ENCODE results near the gene FIZ1. TPM values are rescaled to one million over a fixed set of nuclear protein-coding genes. Genes with fewer than 3 reads are reported as not detected.
"Not testable (repeated sequence)": the region's sequence is repeated elsewhere in the genome, so short reads cannot be mapped to it uniquely, and the experiment has no call there.

Gene FIZ1
- total RNA-seq, 2 donors from 2014 or later, result 12.2 to 14.5 TPM

DNA sequence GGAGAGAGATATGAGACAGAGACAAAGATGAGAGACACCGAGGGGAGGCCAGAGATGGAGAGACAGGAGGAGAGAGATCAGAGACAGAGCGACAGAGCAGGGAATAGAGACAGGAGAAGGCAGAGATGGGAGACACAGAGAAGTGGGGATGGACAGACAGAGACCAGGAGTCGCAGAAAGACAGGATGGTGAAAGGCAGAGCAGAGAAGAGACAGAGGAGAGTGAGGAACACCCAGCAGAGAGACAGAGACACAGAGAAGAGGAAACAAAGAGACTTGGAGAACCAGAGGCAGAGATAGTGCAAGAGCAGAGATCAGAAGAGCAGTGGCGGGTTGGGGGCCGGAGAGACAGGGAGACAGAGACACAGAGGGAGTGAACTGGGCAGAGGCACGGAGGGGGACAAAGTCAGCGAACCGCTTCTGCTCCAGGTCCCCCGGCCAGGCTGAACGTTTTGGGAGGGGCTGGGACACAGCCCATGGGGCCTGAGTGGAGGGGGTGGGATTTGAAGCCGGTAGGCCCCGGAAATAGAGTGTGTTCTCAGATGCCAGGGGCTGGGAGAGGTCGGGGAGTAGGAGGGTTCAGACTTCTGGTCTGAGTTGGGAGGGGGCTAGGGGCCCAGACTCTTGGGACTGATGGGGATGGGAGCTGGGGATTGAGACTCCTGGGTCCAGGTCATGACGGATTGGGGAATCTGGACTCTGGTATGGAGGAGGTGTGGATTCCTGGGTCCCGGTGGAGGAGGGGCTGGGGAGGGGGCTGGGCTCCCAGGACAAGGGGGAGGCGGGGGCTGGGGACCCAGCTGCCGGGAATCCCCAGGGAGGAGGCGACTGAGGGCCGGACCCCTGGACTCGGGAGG lies 19.3 kb downstream of the FIZ1 start:
- H3K27ac ChIP-seq, result peak overlapping the region; percentile 80
- peak overlapping the region; percentile 76 to 84 for H3K9ac ChIP-seq (ENCODE audit: low read depth in 2 of 2, low read length in 2 of 2)
- TF ChIP-seq, protein P1, sequence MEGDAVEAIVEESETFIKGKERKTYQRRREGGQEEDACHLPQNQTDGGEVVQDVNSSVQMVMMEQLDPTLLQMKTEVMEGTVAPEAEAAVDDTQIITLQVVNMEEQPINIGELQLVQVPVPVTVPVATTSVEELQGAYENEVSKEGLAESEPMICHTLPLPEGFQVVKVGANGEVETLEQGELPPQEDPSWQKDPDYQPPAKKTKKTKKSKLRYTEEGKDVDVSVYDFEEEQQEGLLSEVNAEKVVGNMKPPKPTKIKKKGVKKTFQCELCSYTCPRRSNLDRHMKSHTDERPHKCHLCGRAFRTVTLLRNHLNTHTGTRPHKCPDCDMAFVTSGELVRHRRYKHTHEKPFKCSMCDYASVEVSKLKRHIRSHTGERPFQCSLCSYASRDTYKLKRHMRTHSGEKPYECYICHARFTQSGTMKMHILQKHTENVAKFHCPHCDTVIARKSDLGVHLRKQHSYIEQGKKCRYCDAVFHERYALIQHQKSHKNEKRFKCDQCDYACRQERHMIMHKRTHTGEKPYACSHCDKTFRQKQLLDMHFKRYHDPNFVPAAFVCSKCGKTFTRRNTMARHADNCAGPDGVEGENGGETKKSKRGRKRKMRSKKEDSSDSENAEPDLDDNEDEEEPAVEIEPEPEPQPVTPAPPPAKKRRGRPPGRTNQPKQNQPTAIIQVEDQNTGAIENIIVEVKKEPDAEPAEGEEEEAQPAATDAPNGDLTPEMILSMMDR (IDR thresholded peaks at IDR 0.05), result no peak
- H3K9me3 ChIP-seq, result no peaks in the 10 kb centered on the region
- no peaks in the 10 kb centered on the region for H3K27me3 ChIP-seq
- intact Hi-C loops (cut with DNase I), result no loop called here
- H3K4me1 ChIP-seq, result peaks cover 7% of the 10 kb centered on the region
- no peaks in the 10 kb centered on the region for H3K36me3 ChIP-seq
- no peak for DNase-seq
- peak overlapping the region; percentile 72 for H3K4me3 ChIP-seq

DNA sequence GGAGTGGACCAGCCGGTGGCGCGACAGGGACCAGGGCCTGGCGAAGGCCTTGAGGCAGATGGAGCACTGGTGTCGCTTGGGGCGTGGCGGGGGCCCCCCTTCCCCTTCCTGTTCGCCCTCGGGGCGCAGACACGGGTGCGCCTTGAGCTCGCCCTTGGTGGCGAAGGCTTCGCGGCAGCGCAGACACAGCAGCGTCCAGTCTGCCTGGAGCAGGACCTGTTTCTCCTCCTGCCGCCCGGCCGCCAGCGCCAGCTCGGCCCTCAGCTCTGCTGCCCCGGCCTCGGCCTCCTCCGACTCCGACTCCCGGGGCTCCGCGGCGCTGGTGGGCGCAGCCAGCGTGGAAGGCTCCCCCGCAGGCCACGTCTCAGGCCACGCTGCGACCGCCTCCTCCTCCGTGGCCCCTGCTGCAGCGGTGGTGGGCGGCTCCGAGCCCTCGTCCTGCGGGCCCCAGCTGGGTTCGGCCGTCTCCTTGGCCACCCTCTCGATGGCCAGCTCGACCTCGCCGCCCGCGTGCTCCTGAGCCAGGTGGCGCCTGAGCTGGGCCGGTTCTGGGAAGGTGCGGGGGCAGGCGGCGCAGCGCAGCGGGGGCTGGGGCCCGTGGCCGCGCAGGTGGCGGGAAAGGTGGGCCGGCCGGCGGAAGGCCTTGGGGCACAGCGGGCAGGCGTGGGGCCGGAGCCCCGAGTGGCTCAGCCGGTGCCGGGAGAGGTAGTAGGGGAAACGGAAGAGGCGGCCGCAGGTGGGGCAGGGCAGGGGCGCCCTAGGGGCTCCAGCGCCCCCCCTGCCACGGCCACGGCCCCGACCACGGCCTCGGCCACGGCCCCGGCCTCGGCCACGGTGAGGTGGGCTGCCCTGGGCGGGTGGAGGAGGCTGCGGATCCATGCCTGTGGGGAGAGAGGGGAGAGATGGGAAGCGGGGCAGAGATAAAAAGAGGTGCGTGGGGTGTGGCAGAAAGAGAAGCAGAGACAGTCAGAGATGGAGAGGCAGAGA lies 20.3 kb downstream of the FIZ1 start:
- H3K9ac ChIP-seq (ENCODE audit: low read depth in 2 of 2, low read length in 2 of 2), result peak overlapping the region in 1 of 2 donors; percentile 76
- H3K4me3 ChIP-seq, result no peak overlapping the region
- no peaks in the 10 kb centered on the region for H3K9me3 ChIP-seq
- no peak overlapping the region for H3K27ac ChIP-seq
- no peak for DNase-seq
- no peaks in the 10 kb centered on the region for H3K36me3 ChIP-seq
- intact Hi-C loops (cut with DNase I), result no loop called here
- TF ChIP-seq, protein P1 (IDR thresholded peaks at IDR 0.05), result no peak
- peaks cover 7% of the 10 kb centered on the region for H3K4me1 ChIP-seq
- H3K27me3 ChIP-seq, result no peaks in the 10 kb centered on the region

DNA sequence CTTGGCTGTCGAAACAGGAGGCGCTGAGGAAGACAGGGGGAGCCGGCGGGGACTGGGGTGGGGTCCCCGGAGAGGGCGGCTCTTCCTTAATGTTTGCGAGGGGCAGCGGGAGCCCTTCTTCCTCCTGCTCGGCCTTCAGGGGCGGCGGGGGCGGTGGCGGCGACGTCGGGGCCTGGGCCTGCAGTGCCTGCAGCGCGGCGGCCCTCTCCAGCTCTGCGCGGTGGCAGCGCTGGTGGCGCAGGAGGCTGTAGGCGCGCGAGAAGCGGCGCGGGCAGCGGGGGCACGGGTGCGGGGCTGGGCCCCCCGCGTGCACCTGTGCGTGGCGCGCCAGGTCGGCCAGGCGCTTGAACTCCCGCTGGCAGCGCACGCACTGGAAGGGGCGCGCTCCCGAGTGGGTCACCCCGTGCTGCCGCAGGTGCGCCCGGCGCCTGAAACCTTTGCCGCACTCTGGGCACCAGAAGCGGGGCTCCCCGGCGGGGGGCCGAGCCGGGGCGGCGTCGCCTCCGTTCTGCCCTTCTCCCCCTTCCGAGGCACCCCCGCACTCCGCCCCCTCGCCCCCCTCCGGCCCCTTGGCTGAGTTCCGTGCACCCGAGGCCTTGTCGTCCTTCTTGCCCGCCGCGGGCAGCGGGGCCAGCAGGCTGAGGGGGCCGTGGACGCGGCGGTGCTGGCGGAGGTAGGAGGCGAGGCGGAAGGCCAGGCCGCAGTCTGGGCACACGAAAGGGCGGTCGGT lies 21.1 kb downstream of the FIZ1 start:
- Histone ChIP-seq H3K27me3 (no peaks in the 10 kb centered on the region), H3K9ac (ENCODE audit: low read depth in 2 of 2, low read length in 2 of 2) (no peak overlapping the region), H3K9me3 (no peaks in the 10 kb centered on the region), H3K4me1 (peaks cover 7% of the 10 kb centered on the region), H3K27ac (no peak overlapping the region), H3K4me3 (no peak overlapping the region), H3K36me3 (no peaks in the 10 kb centered on the region)
- intact Hi-C loops (cut with DNase I), result no loop called here
- DNase-seq, result no peak
- TF ChIP-seq, protein P1 (IDR thresholded peaks at IDR 0.05), result no peak

DNA sequence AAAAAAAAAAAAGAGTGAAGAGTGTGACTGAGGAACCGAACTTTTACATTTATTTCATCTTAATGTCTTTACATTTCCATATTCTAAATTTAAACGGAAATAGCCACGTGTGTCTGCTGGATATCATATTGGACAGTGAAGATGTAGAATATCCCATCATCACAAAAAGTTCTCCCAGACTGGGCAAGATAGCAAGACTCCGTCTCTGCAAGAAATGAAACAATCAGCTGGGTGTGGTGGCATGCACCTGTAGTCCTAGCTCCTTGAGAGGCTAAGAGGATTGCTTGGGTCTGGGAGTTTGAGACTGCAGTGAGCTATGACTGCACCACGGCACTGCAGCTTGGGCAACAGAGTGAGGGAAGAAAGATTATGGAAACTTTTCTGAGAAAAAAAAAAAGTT lies 22.6 kb downstream of the FIZ1 start:
- Histone ChIP-seq H3K27ac (no peak overlapping the region), H3K4me3 (no peak overlapping the region), H3K36me3 (no peaks in the 10 kb centered on the region), H3K4me1 (peaks cover 7% of the 10 kb centered on the region), H3K9me3 (no peaks in the 10 kb centered on the region), H3K27me3 (no peaks in the 10 kb centered on the region), H3K9ac (ENCODE audit: low read depth in 2 of 2, low read length in 2 of 2) (no peak overlapping the region)
- TF ChIP-seq, protein P1 (IDR thresholded peaks at IDR 0.05), result no peak
- intact Hi-C loops (cut with DNase I), result no loop called here
- no peak for DNase-seq

DNA sequence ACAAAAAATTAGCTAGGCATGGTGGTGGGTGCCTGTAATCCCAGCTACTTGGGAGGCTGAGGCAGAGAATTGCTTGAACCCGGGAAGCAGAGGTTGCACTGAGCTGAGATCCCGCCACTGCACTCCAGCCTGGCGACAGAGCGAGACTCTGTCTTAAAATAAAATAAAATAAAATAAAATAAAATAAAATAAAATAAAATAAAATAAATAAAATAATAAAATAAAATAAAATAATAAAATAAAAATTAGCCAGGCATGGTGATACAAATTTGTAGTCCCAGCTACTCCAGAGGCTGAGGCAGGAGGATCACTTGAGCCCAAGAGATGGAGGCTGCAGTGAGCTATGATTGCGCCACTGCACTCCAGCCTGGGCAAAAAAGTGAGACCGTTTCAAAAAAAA lies 25.4 kb downstream of the FIZ1 start:
- DNase-seq; H3K9me3 ChIP-seq; H3K9ac ChIP-seq (ENCODE audit: low read depth in 2 of 2, low read length in 2 of 2); intact Hi-C loops (cut with DNase I); H3K27ac ChIP-seq; H3K27me3 ChIP-seq; H3K36me3 ChIP-seq; H3K4me3 ChIP-seq; H3K4me1 ChIP-seq: not testable (repeated sequence)

DNA sequence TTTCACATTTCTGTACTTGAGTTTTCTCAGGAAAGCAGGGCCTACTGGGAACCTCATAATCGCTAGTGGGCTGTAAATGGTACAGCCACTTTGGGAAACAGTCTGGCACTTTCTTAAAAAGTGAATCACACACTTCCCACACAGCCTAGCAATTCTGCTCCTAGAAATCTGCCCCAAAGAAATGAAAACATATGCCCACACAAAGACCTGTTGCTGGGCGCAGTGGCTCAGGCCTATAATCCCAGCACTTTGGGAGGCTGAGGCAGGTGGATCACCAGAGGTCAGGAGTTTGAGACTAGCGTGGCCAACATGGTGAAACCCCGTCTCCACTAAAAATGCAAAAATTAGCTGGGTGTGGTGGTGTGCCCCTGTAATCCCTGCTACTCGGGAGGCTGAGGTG lies 29.8 kb downstream of the FIZ1 start:
- H3K9me3 ChIP-seq; H3K36me3 ChIP-seq; DNase-seq; H3K4me1 ChIP-seq; H3K27ac ChIP-seq; H3K4me3 ChIP-seq; H3K27me3 ChIP-seq; intact Hi-C loops (cut with DNase I); H3K9ac ChIP-seq (ENCODE audit: low read depth in 2 of 2, low read length in 2 of 2): not testable (repeated sequence)

Data from colonic mucosa (tissue), 4 donors.